Endothelial cell of umbilical vein (primary cell): Measurements from ENCODE around the gene TBC1D7. TPM values are rescaled to one million over a fixed set of nuclear protein-coding genes. Genes with fewer than 3 reads are reported as not detected.
A peak's percentile ranks its signal among the peaks of the same experiment; 100 is the strongest.

Experiments
- BruUV-seq: library from RNA; stranded (reverse); fragments of 400-500 nt; replicated peaks from 2 replicates; lab custom pipeline; 2021; lab: Mats Ljungman, UMichigan
- CTCF ChIA-PET: fragments of 300-600, 350-600 bp; sonication (Branson Sonifier 250); formaldehyde crosslinking; loops from one replicate; lab custom pipeline; 2021; ENCODE audit warnings: antibody characterized with exemption, inconsistent platforms; lab: Charles Lee
- POLR2A ChIA-PET: fragments of 300-600, 350-600 bp; sonication (Branson Sonifier 250); formaldehyde crosslinking; loops from one replicate; lab custom pipeline; 2021; ENCODE audit warnings: antibody characterized with exemption, inconsistent platforms; lab: Charles Lee
- DNase-seq: peaks from one replicate; pipeline ENCODE4 v3.0.0-alpha.2; 2011; ENCODE audit warnings: low read depth, low spot score
- FAIRE-seq: peaks from 2 replicates; lab custom pipeline; 2011; peaks lifted over from hg19 to GRCh38; lab: Jason Lieb, UNC
- H2AFZ ChIP-seq: 2 replicates; pipeline ENCODE4 v1.6.0; 2012; ENCODE audit warnings: low read depth, low read length, control low read depth, inconsistent platforms
- H3K27ac ChIP-seq: 2 replicates; pipeline ENCODE4 v1.5.1; 2011; ENCODE audit warnings: low read depth, mild to moderate bottlenecking, control low read depth, low read length, moderate library complexity; ENCODE audit not compliant: insufficient read depth
- H3K27me3 ChIP-seq, 2 experiments: 2 replicates each; pipeline versions ENCODE4 v1.6.0 to v1.6.1; 2011; ENCODE audit warnings: low read length in 2 of 2, mixed read lengths in 1 of 2; ENCODE audit not compliant: control insufficient read depth in 2 of 2, insufficient read depth in 2 of 2
- H3K36me3 ChIP-seq, 2 experiments: 2 replicates in 1 of 2; 3 replicates in 1 of 2; pipeline ENCODE4 v1.5.1; 2011; ENCODE audit warnings: low read length in 2 of 2, mild to moderate bottlenecking in 1 of 2, moderate library complexity in 1 of 2; ENCODE audit not compliant: control insufficient read depth in 2 of 2, insufficient read depth in 2 of 2; ENCODE audit errors: extremely low read depth in 1 of 2
- H3K4me1 ChIP-seq: 3 replicates; pipeline ENCODE4 v1.5.1; 2011; ENCODE audit warnings: mild to moderate bottlenecking, low read length; ENCODE audit not compliant: control insufficient read depth, insufficient read depth; ENCODE audit errors: extremely low read depth
- H3K4me2 ChIP-seq: 2 replicates; pipeline ENCODE4 v1.6.1; 2011; ENCODE audit warnings: low read length, control low read depth, mixed read lengths; ENCODE audit not compliant: insufficient read depth
- H3K4me3 ChIP-seq, 3 experiments: fragments of 200-600 bp in 1 of 3; sonication (generic), shearing (Covaris generic) in 1 of 3; replicated peaks in 1 of 3; 2 replicates each; pipeline ENCODE4 v1.5.1; 2011 to 2016; ENCODE audit warnings: control low read depth in 3 of 3, low read length in 3 of 3, mild to moderate bottlenecking in 2 of 3, inconsistent platforms in 1 of 3, low read depth in 1 of 3, moderate library complexity in 1 of 3; ENCODE audit not compliant: insufficient read depth in 1 of 3
- H3K79me2 ChIP-seq: 2 replicates; pipeline ENCODE4 v1.6.0; 2012; ENCODE audit warnings: low read length, inconsistent platforms; ENCODE audit not compliant: control insufficient read depth, insufficient read depth
- H3K9ac ChIP-seq: replicated peaks from 2 replicates; pipeline ENCODE3; 2011; ENCODE audit warnings: low read length, control low read depth; ENCODE audit not compliant: insufficient read depth; ENCODE audit errors: extremely low read depth
- H3K9me1 ChIP-seq: replicated peaks from 3 replicates; pipeline ENCODE4 v1.6.0; 2011; ENCODE audit warnings: mild to moderate bottlenecking, low read length; ENCODE audit not compliant: control insufficient read depth, insufficient read depth; ENCODE audit errors: extremely low read depth
- H3K9me3 ChIP-seq: replicated peaks from 2 replicates; pipeline ENCODE4 v1.5.1; 2012; ENCODE audit warnings: low read length, inconsistent platforms; ENCODE audit not compliant: control insufficient read depth, insufficient read depth
- H4K20me1 ChIP-seq: replicated peaks from 2 replicates; pipeline ENCODE3; 2011; ENCODE audit warnings: mild to moderate bottlenecking, low read length; ENCODE audit not compliant: control insufficient read depth, insufficient read depth; ENCODE audit errors: extremely low read depth
- EZH2 ChIP-seq: IDR thresholded peaks from 2 replicates; pipeline ENCODE4 v1.6.1; 2012; ENCODE audit warnings: borderline replicate concordance, low read depth, mild to moderate bottlenecking, moderate library complexity, low read length, inconsistent platforms; ENCODE audit not compliant: severe bottlenecking
- FOS ChIP-seq: IDR thresholded peaks from 2 replicates; pipeline ENCODE4 v1.6.1; 2011; ENCODE audit warnings: mild to moderate bottlenecking, low read length, moderate library complexity, borderline replicate concordance; ENCODE audit not compliant: insufficient read depth
- GATA2 ChIP-seq: IDR thresholded peaks from 2 replicates; pipeline ENCODE4 v1.7.0; 2011; ENCODE audit warnings: low read depth, mild to moderate bottlenecking, moderate library complexity, mixed read lengths, low read length; ENCODE audit not compliant: insufficient read length, insufficient read depth
- JUN ChIP-seq: IDR thresholded peaks from 2 replicates; pipeline ENCODE4 v1.6.1; 2011; ENCODE audit warnings: borderline replicate concordance, low read depth; ENCODE audit not compliant: insufficient read length, insufficient read depth
- POLR2A ChIP-seq: IDR thresholded peaks from 2 replicates; pipeline ENCODE4 v1.6.1; 2012; ENCODE audit warnings: low read depth, mild to moderate bottlenecking, control low read depth, low read length
- POLR2AphosphoS5 ChIP-seq: IDR thresholded peaks from 2 replicates; pipeline ENCODE4 v1.6.1; 2012; ENCODE audit warnings: low read depth, mild to moderate bottlenecking, control low read depth, low read length, moderate library complexity; ENCODE audit not compliant: insufficient read depth
- dilution Hi-C: fragments of 300-500 bp; cut with MboI; formaldehyde crosslinking; loops from one replicate; pipeline ENCODE4 v1.15.0; 2019; ENCODE audit warnings: low sequenced_read_pairs; ENCODE audit not compliant: extremely low pct_ligation_motif_present
- intact Hi-C: fragments of 100-400 bp; cut with micrococcal nuclease; formaldehyde crosslinking; loops from one replicate; pipeline ENCODE4 v1.10.0; 2022
- polyA plus RNA-seq, 4 experiments: library from polyadenylated mRNA; depleted of rRNA in 3 of 4; stranded (reverse) in 3 of 4; unstranded in 1 of 4; fragments of >200 nt; gene quantifications; 2 replicates each; pipeline versions ENCODE4 v1.2.1 to v1.2.3, GENCODE V29; 2011 to 2012; ENCODE audit warnings: missing spikeins in 1 of 4
- total RNA-seq: library from RNA; stranded (reverse); gene quantifications from 2 replicates; pipeline ENCODE4 v1.2.3, GENCODE V29; 2021
- TF ChIP-seq, protein P1 (sequence below): IDR thresholded peaks from 2 replicates; pipeline ENCODE4 v1.6.1; 2011; ENCODE audit not compliant: insufficient read depth, insufficient read length
- TF ChIP-seq, protein P2 (sequence below), 2 donors: IDR thresholded peaks; 1 replicate in 1 of 2; 2 replicates in 1 of 2; pipeline ENCODE4 v1.5.1; 2011; ENCODE audit warnings: low read length in 2 of 2, mild to moderate bottlenecking in 2 of 2, moderate library complexity in 2 of 2, control low read depth in 1 of 2, inconsistent platforms in 1 of 2, low read depth in 1 of 2; ENCODE audit not compliant: insufficient read depth in 1 of 2; ENCODE audit errors: extremely low read depth in 1 of 2

The TBC1D7 gene
- total and polyA plus RNA-seq, 2 donors (not counting 3 experiments of a cell fraction or from before 2014, with no cell fraction given), result 26.6 to 28.1 TPM

DNA sequence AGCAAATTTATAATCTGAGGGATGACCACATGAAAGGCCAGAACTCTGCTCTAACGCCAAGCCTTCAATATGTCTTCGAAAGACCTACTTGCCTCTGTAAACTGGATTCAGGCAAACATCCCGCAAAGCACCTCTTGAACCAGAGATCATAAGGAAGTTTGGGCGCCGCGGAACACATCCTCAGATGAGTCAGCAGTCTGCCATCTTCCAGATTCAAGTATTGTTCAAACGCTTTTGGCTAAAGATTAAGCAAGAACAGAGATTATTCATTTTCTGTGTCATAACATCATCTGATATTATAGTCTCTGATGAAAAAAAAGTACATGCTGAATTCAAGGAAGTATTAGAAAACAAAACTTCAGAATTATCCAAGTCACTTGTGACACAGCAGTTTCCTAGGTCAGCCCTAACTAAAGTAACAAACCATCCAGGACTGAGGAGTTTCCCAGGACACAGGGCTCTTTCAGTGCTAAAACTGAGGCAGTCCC lies 20.8 kb downstream of the TBC1D7 start:
- Histone ChIP-seq H3K36me3 (peaks cover 0 to 2% of the 10 kb centered on the region in 2 experiments), H3K9me1 (no peaks in the 10 kb centered on the region), H3K79me2 (no peaks in the 10 kb centered on the region), H3K27ac (peak overlapping the region; percentile 89), H3K9ac (peak overlapping the region; percentile 55), H3K27me3 (no peaks in the 10 kb centered on the region), H3K4me1 (peaks cover 43% of the 10 kb centered on the region), H3K4me2 (peak overlapping the region; percentile 35), H2AFZ (no peak overlapping the region), H3K4me3 (no peak overlapping the region), H4K20me1 (no peaks in the 10 kb centered on the region), H3K9me3 (no peaks in the 10 kb centered on the region)
- ChIA-PET CTCF (interaction anchor here (0.9 to 1.6 kb wide), 3 partner anchors 112 to 397 kb away, joined by 3 to 7 read pairs (median 5); no protein-coding TSS in a partner anchor), POLR2A (no interaction called here)
- TF ChIP-seq, protein P1, sequence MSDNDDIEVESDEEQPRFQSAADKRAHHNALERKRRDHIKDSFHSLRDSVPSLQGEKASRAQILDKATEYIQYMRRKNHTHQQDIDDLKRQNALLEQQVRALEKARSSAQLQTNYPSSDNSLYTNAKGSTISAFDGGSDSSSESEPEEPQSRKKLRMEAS, result no peak
- TF ChIP-seq POLR2AphosphoS5 (no peak), EZH2 (no peak), FOS (peak; percentile 72), JUN (peak; percentile 66), GATA2 (peak; percentile 52), POLR2A (no peak)
- TF ChIP-seq, protein P2, sequence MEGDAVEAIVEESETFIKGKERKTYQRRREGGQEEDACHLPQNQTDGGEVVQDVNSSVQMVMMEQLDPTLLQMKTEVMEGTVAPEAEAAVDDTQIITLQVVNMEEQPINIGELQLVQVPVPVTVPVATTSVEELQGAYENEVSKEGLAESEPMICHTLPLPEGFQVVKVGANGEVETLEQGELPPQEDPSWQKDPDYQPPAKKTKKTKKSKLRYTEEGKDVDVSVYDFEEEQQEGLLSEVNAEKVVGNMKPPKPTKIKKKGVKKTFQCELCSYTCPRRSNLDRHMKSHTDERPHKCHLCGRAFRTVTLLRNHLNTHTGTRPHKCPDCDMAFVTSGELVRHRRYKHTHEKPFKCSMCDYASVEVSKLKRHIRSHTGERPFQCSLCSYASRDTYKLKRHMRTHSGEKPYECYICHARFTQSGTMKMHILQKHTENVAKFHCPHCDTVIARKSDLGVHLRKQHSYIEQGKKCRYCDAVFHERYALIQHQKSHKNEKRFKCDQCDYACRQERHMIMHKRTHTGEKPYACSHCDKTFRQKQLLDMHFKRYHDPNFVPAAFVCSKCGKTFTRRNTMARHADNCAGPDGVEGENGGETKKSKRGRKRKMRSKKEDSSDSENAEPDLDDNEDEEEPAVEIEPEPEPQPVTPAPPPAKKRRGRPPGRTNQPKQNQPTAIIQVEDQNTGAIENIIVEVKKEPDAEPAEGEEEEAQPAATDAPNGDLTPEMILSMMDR (IDR thresholded peaks at IDR 0.05; ENCODE audit: extremely low read depth in 1 of 2, insufficient read depth in 1 of 2, low read depth in 1 of 2, low read length in 2 of 2), result no peak
- intact Hi-C loops, result loop anchor here (1.0 to 10.0 kb wide), 4 partner anchors 21 to 673 kb away; partner anchors contain the start of genes RANBP9 and TBC1D7
- DNase-seq (peak; percentile 74), FAIRE-seq (peak; percentile 67)
- no TSS peak for BruUV-seq
- dilution Hi-C loops, result no loop called here
